Cerebellar nuclear complex (tissue), 1 donor: ENCODE results near the gene ZC3HAV1L.
"Not testable (repeated sequence)": the region's sequence is repeated elsewhere in the genome, so short reads cannot be mapped to it uniquely, and the experiment has no call there.

Experiments
- DNase-seq, 2 experiments: peaks; one replicate each; lab custom pipeline; 2025; lab: John Stamatoyannopoulos, UW

The ZC3HAV1L gene, protein sequence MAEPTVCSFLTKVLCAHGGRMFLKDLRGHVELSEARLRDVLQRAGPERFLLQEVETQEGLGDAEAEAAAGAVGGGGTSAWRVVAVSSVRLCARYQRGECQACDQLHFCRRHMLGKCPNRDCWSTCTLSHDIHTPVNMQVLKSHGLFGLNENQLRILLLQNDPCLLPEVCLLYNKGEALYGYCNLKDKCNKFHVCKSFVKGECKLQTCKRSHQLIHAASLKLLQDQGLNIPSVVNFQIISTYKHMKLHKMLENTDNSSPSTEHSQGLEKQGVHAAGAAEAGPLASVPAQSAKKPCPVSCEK

DNA sequence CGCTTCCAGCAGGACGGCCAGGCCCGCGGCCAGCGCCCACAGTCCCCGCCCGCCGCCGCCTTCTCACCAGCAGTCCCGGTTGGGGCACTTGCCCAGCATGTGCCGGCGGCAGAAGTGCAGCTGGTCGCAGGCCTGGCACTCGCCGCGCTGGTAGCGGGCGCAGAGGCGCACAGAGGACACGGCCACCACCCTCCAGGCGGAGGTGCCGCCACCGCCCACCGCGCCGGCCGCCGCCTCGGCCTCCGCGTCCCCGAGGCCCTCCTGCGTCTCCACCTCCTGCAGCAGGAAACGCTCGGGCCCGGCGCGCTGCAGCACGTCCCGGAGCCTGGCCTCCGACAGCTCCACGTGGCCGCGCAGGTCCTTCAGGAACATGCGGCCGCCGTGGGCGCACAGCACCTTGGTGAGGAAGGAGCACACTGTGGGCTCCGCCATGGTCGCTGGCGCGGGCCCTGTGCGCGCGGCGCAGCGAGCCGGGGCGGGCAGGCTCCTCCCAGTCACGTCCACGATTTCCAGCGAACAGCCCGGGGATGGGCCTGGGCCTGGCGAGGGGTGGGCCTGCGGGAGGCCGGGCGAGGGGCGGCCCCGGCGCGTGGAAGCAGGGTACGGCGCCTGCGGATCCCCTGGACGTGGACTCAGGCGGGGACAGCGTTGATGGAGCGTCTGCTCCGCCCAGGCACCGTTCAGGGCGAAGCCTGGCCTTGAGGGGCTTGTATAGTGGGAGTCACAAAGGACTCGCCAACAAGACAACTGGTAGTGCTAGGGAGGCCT, at the start of gene ZC3HAV1L:
Gene ZC3HAV1L (minus strand): TSS at position 457 of the 768 bp plus-strand sequence. CDS start 25 bp downstream, at position 432.
- DNase-seq: no peak

DNA sequence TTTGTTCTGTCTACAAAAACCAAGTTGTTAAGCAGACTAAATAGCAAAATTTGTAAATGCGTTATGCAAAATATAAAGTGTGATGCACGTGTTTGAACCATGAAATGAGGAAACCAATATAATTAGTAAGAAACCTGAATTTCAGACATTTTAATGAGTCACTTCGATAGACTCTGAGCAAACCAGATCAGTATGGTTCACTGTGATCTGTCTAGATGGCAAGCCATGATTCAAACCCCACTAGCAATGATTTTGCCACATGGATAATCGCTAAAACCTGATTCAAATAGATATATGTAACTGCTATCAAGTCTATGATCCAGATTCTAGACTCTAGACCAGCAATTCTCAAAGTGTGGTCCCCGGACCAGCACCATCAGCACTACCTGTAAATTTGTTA, 48.9 kb upstream of the ZC3HAV1L start:
- no peak for DNase-seq

DNA sequence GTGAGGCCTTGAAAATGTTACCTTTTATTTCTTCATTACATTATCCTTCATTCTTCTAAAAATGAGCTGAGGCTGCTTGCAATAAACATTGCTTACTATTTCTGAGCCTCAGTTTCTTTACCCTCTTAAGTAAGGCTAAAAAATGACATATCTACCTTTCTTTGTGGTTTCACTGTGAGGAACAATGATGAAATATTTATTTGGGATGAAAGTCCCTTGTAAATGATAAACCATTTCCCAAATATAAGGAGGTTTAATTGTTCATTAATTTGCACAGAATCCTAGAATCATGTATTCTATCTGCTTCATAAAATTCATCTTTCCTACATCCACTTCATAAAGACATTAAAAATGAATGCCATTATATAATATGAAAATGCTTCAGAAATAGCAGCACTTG, 45.7 kb upstream of the ZC3HAV1L start:
- DNase-seq: no peak

DNA sequence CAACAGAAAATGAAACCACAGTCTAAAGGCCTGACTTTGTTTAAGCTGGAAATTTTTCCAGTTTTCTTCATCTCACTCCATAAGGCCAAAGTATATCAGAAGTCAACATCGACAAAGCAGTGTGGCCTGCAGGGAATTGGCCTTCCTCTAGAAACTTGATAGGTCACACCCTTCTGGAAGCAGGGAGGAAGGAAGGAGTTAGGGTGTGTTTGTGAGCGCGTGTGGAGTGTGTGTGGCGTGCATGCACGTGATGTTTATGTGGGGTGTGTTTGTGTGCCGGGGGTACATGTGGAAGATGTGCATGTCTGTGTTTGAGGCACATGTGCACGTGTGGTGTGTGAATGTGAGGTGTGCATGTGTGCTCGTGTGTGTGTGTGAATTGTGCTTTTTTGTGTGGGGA, 45.1 kb upstream of the ZC3HAV1L start:
- DNase-seq: no peak

DNA sequence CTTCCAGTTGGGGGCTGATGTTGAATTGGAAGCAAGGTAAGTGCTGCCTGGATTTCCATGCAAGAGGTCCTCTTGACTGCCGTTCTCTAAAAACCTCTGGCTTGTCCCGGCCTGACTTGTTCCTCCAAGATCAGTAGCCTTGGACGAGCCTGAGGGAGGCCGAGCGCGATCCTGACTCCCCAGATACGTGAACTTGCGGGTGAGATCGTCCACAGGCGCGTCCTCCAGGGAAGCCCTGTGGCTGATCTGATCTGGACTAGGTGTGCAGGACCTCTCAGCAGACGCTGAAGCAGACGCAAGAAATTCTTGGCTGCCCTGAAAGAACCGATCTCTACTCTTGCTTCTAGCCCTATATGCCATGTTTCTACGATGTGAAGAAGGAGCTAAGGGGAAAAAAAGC, 44.0 kb upstream of the ZC3HAV1L start:
- DNase-seq: no peak

DNA sequence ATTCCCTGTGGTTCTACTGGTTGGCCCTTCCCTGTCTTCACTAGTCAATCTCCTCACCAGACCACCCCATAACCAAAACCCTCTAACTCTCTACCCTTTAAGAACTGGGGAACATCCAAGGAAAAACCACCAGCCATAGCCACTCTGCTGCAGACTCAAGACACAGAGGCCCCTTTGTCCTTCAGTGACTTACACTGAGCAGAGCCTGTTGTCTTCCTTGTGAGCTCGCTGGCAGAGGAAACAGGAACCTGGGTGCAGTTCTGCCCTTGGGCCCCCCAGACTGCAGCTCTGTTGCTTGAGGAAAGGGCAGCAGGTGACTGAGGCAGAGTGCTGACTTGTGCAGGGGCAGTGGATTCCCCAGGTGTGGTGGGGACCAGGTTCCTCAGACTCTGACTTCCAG, 43.1 kb upstream of the ZC3HAV1L start:
- no peak for DNase-seq

DNA sequence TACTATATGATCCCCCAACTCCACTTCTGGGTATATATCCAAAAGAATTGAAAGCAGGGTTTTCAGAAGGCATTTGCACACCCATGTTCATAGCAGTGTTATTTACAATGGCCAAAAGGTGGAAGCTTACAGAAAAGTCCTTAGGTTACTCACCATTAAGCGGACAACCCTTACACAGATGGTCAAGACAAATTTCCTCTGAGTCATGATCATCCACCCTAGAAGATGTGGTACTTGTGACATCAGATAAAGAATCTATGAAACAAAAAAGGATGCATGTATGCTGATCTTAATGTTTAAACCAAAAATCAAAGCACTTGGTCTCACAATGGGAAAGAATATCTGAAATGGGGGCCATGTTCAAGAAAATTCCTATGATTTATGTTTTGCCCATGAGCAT, 42.6 kb upstream of the ZC3HAV1L start:
- DNase-seq: no peak

DNA sequence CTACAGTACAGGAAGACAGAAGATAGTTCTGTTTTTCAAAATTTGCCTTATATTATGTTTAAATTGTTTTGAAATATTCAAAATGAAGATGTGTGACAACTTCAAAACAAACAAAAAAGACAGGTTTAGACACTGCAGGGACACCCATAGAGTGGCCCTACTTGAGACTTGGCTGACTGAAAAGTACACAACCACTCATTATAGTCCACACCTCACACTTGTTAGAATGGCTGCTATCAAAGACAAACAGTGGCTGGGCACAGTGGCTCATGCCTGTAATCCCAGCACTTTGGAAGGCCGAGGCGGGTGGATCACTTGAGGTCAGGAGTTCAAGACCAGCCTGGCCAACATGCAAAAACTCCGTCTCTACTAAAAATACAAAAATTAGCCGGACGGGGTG, 41.9 kb upstream of the ZC3HAV1L start:
- DNase-seq: not testable (repeated sequence)

DNA sequence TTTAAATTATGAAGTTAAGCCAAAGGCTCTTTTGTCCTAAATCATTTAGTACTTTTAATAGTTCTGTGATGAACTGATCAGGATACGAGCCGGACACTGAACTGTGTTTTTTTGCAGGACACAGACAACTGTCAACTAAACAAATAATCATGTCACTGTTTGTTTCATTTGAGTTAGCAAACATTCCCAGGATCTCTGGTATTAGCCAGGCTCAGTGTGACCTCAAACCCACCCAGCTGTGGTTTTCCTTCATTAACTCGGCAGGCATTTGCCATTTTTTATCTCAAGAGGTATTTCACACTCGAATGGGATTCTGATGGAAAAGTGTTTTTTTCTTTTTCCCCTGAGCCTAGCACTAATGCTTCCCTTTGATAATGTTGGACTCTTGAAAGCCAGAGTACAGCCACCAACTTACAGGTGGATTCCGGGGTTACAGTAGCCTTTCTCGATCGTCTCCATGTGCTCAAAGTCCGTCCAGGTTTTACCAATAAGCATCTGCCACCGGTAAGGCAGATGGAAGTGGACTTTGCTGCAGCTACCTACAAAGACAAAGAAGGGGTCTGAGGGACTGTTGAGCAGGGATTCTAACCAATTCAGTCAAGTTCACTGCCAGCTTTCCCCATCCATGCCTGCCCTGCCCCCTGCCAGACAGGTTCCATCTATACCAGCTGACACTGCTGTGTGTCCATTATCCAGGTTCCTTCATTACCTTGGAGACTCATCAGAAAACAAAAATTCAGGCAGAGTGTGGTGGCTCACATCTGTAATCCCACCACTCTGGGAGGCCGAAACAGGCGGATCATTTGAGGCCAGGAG, 40.2 kb upstream of the ZC3HAV1L start:
- DNase-seq: no peak

DNA sequence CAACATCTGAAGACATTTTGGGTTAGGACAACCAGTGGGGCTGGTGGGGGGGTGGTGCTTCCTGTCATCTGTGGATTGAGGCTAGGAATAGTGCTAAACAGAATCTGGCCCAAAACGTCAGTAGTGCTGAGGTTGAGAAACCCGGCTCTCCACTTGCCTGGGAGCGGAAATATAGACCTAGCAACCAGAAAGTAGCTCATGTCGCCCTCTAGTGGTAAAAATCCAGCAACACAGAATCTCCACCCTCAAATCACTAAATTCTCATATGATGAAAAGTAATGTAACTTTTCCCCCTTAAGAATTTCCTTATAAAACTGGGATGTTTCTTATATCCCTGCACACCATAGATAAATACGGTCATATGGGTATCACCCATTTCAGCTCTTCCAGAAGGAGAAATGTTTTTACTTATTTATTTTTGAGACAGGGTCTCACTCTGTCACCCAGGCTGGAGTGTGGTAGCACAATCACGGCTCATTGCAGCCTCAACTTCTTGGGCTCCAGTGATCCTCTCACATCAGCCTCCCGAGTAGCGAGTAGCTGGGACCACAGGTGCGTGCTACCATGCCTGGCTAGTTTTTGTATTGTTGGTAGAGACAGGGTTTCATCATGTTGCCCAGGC, 39.3 kb upstream of the ZC3HAV1L start:
- no peak for DNase-seq

DNA sequence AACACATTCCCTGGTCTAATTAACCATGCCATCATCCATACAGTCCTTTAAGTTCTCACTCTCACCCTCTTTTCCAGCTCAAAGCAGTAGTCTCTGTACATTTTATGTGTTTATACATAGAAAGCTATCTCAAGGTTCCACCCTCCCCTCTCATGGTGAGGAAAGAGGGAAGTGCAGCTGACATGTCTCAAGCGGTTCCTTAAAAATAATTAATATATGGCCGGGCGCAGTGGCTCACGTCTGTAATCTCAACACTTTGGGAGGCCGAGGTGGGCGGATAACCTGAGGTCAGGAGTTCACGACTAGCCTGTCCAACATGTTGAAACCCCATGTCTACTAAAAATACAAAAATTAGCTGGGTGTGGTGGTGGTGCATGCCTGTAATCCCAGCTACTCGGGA, 37.0 kb upstream of the ZC3HAV1L start:
- no peak for DNase-seq

DNA sequence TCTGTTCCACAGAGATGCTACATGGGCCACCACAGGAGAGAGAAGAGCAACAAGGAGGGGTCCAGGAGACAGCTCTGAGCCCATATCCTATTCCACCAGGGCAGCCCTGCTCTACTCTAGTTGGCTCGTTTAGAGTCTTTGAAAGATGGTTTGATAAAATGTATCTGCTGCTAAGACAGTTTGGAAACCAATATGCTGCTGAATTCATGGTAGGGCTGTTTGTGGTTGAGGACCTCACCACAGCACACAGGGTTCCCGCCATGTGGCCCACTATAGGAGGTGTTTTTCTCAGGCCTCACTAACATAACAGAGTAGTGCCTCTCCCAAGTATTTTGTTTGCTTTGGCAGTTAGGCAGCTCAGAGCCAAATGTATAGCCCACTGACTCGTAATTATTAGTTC, 35.8 kb upstream of the ZC3HAV1L start:
- DNase-seq: no peak

DNA sequence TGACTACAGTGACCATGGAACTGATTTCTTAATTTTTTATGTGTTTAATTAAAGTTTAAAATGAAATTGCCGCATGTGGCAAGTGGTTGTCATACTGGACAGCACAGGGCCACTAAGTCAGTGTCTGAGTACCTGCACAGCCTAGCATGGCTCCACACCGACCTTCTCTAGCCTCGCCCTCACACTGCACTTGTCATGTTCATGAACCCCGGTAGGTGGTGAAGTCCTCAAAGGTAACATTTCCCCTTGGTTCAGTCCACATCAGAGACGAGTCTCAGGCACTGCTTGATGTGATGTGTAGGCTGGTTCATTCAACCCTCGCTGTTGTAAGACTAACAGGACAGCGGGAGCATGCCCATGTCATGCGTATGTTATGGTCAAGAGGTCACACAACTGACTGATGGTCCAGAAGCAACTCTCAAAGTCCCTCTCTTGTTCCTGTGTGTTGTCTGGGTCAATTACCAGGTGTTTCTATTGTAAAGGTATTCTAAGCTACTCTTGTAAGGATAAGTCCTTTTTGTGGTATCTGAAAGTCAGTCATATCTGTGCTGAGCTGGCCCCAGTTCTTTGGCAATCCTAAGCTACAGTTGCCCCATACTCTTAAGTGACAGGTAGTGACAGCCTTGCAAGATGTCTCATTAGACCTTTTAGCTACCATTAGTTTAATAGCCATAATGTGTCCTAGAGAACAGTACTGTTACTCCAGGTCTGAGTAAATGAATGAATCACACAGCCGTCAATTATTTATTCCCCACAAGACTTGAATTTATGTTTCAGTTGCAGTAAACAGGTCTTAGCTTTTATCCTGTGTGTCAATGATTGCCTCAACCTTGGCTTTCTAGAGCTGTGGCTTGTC, 32.9 kb upstream of the ZC3HAV1L start:
- DNase-seq: no peak

DNA sequence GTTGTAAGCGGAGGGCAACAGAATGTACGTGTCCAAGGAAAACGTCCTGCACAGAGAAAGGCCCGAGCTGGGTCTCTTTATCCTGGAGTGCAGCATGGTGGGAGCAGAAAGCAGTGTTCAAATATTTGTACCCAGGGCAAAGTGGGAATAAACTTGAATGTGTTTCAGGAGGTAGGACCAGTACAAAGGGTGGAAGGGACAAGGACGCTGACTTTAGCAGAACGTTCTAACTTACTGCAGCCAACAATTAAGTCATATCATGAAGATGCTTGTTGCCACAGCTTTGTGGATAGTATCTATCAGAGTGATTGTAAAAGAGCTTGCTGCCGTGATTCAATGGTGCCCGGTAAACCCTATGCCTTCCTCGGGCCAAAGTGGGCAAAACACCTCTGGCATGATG, 30.5 kb upstream of the ZC3HAV1L start:
- DNase-seq: no peak

DNA sequence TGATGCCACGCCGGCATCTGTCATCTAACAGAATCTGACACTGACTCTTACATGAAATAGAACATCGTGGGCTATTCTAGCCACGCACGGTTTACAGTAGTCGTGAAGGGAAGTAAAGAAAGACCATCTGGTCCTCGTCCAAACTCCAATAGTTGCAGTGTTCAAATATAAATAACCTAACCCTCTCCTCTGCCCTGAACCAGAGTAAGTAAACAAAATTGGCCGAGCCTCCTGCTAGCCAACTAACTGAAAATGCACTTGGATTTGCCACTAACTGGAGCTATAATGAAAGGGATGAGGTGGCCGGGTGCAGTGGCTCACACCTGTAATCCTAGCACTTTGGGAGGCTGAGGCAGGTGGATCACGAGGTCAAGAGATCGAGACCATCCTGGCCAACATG, 29.5 kb upstream of the ZC3HAV1L start:
- DNase-seq: no peak

DNA sequence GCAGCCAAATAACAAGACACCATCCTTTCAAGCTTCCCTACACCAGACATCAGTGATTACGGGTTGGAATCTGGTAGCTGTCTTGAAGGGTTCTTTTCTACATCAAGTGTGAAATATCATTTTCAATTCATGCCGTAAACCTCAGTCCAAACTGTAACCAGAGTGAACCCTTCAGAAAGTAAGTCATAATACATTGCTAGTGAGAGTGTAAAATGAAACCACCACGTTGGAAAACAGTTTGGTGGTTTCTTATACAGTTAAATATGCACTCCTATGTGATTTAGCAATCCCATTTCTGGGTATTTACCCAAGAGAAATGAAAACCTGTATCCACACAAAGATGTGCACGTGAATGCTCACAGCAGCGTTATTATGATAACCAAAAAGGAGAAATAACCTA, 25.6 kb upstream of the ZC3HAV1L start:
- DNase-seq: no peak

DNA sequence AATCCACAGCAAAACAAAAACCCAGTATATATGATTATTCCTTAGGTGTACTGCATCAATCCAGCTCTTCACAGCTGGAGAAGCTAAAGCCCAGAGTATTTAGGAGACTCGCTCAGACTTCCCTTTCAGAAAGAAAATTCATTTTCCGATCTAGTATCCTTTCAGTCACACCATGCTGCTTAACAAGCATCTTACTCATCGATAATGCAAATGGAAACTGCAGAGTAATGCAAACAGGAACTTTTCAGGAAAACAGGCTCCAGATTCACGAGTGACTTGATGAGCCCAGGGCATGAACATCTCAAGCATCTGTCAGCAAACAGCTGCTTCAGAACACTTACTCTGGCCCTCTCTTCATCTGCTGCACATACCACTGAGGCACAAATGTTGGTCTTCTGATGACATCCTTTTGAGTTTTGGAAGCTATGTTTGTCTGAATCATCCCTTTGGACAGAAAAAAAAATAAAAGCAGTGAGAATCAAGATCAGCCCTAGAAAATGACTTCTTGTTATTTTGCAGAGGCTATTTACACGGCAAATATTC, 24.9 kb upstream of the ZC3HAV1L start:
- DNase-seq: no peak

DNA sequence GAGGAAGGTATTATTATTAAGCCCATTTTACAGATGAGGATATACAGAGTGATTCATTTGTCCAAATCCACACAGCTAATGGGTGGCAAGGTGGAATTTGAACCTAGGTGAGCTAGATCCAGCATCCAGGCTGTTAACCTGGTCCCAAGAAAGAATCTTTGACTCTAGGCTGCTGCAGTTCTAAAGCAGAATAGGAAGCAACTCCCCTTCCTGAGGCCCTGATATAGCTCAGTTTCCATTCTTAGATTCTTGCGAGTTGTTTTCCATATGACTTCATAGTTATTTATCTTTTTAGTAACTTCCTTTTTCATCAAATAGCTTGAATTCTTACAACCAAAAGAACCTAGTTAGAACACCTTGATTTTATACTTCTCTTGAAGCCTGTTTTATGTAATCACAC, 24.1 kb upstream of the ZC3HAV1L start:
- no peak for DNase-seq

DNA sequence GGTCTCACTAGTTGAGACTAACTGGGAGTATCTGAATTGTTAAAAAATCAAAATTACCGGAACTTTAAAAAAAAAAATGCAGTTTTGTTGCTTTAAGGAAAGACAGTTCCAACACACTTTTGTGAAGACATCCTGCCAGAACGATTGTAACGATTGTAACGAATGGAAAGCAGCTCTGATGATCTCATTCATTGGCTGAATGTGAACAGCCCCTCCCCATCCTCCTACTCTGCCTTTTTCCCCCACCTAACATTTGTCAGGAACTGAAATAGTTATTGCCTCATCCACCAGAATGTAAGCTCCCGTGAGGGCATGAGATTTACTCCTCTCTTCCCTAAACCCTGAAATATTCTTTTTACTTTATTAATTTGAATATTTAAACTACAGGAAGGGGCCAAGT, 23.1 kb upstream of the ZC3HAV1L start:
- DNase-seq: no peak

DNA sequence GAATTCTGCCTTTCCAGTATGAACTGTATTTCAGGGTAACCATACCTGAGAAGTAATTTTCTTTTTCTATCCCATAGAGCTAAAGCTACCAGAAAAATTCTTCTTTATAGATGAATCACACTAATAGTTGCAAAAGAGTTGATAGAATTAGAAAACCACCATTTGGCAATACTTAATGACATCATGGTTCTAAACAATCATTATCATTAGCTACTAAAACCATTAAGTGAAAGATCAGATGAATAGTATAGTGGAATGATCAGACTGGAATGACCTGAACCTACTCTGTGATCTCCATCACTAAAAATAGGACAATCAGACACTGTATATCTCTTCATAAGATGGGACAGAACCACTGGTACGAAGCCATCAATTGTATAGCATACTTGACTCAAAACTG, 19.8 kb upstream of the ZC3HAV1L start:
- DNase-seq: no peak

DNA sequence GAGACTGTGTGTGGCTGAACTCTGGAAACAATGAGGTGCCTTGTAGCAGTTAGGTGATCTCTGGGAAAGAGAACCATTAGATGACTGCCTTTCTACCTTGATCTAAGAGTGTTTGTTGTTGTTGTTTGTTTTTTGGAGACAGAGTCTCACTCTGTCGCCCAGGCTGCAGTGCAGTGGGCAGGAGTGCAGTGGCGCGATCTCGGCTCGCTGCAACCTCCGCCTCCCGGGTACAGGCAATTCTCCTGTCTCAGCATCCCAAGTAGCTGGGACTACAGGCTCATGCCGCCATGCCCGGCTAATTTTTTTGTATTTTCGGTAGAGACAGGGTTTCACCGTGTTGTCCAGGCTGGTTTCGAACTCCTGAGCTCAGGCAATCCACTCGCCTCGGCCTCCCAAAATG, 18.8 kb upstream of the ZC3HAV1L start:
- DNase-seq: not testable (repeated sequence)
